ENCODE measurements around the gene STPG1.

Gene STPG1

GRCh38 chr1:24424207-24424606 lies 10.6 kb upstream of the STPG1 start:
- Histone ChIP-seq H4K8ac (ENCODE audit: low read depth, low read length) (no peak overlapping the region), H2BK120ac (ENCODE audit: insufficient read depth, low read length, poor library complexity) (no peak overlapping the region), H3K4ac (ENCODE audit: low read depth, low read length) (no peak overlapping the region), H3K14ac (ENCODE audit: low read length) (no peak overlapping the region), H3K23ac (ENCODE audit: low read length) (peak overlapping the region; percentile 21), H4K12ac (ENCODE audit: low read depth, low read length) (no peak overlapping the region), H3K4me3 (ENCODE audit: low read depth, low read length) (no peak overlapping the region), H4K91ac (ENCODE audit: low read depth, low read length) (no peak overlapping the region), H3K36me3 (ENCODE audit: control insufficient read depth in 1 of 2, insufficient read depth in 2 of 2, low read length in 2 of 2) (peaks cover 0 to 6% of the 10 kb centered on the region in 2 experiments), H3K9ac (ENCODE audit: low read length) (no peak overlapping the region), H2AK5ac (ENCODE audit: low read length) (no peak overlapping the region), H2BK12ac (ENCODE audit: low read length) (no peak overlapping the region), H3K79me1 (ENCODE audit: low read length) (no peaks in the 10 kb centered on the region), H3K27me3 (ENCODE audit: insufficient read depth, low read length) (no peaks in the 10 kb centered on the region), H3K79me2 (ENCODE audit: control insufficient read depth, insufficient read depth, low read length, poor library complexity) (no peaks in the 10 kb centered on the region), H2BK5ac (ENCODE audit: low read depth, low read length, poor library complexity) (no peak overlapping the region), H3K9me3 (ENCODE audit: insufficient read depth, low read depth, low read length) (no peaks in the 10 kb centered on the region), H3K4me2 (ENCODE audit: low read length) (no peak overlapping the region), H3K27ac (ENCODE audit: low read depth, low read length) (no peak overlapping the region), H3K18ac (ENCODE audit: low read length) (no peak overlapping the region), H2AFZ (ENCODE audit: insufficient read depth, low read length, poor library complexity) (no peak overlapping the region), H3K4me1 (ENCODE audit: control insufficient read depth in 1 of 2, insufficient read depth in 2 of 2, low read length in 2 of 2) (peaks cover 0 to 2% of the 10 kb centered on the region in 2 experiments)
- WGBS (ENCODE audit: extremely low coverage, insufficient coverage, insufficient read length): no CpG with 5 or more reads among the region's 5 CpGs
- no peak for DNase-seq

GRCh38 chr1:24421502-24421901 lies 7.9 kb upstream of the STPG1 start:
- no peak overlapping the region for H3K14ac ChIP-seq (ENCODE audit: low read length)
- H3K79me1 ChIP-seq (ENCODE audit: low read length): peaks cover 2% of the 10 kb centered on the region
- no peak overlapping the region for H3K4ac ChIP-seq (ENCODE audit: low read depth, low read length)
- no peak overlapping the region for H3K18ac ChIP-seq (ENCODE audit: low read length)
- H3K79me2 ChIP-seq (ENCODE audit: control insufficient read depth, insufficient read depth, low read length, poor library complexity): no peaks in the 10 kb centered on the region
- H4K8ac ChIP-seq (ENCODE audit: low read depth, low read length): no peak overlapping the region
- no peak overlapping the region for H3K27ac ChIP-seq (ENCODE audit: low read depth, low read length)
- WGBS (ENCODE audit: extremely low coverage, insufficient coverage, insufficient read length): no CpG with 5 or more reads among the region's 2 CpGs
- H2BK12ac ChIP-seq (ENCODE audit: low read length): no peak overlapping the region
- no peak overlapping the region for H2AK5ac ChIP-seq (ENCODE audit: low read length)
- no peak overlapping the region for H3K4me2 ChIP-seq (ENCODE audit: low read length)
- DNase-seq: peak in 1 of 2 donors; percentile 27
- no peak overlapping the region for H2BK120ac ChIP-seq (ENCODE audit: insufficient read depth, low read length, poor library complexity)
- no peaks in the 10 kb centered on the region for H3K27me3 ChIP-seq (ENCODE audit: insufficient read depth, low read length)
- H4K91ac ChIP-seq (ENCODE audit: low read depth, low read length): no peak overlapping the region
- H4K12ac ChIP-seq (ENCODE audit: low read depth, low read length): no peak overlapping the region
- H3K23ac ChIP-seq (ENCODE audit: low read length): no peak overlapping the region
- H3K9ac ChIP-seq (ENCODE audit: low read length): no peak overlapping the region
- H3K36me3 ChIP-seq (ENCODE audit: control insufficient read depth in 1 of 2, insufficient read depth in 2 of 2, low read length in 2 of 2): peaks cover 0 to 6% of the 10 kb centered on the region in 2 experiments
- H3K4me1 ChIP-seq (ENCODE audit: control insufficient read depth in 1 of 2, insufficient read depth in 2 of 2, low read length in 2 of 2): peaks cover 4 to 6% of the 10 kb centered on the region in 2 experiments
- H3K9me3 ChIP-seq (ENCODE audit: insufficient read depth, low read depth, low read length): no peaks in the 10 kb centered on the region
- no peak overlapping the region for H2AFZ ChIP-seq (ENCODE audit: insufficient read depth, low read length, poor library complexity)
- H3K4me3 ChIP-seq (ENCODE audit: low read depth, low read length): no peak overlapping the region
- no peak overlapping the region for H2BK5ac ChIP-seq (ENCODE audit: low read depth, low read length, poor library complexity)

GRCh38 chr1:24420547-24420946 lies 7.0 kb upstream of the STPG1 start:
- H3K4me1 ChIP-seq (ENCODE audit: control insufficient read depth in 1 of 2, insufficient read depth in 2 of 2, low read length in 2 of 2): peaks cover 5 to 12% of the 10 kb centered on the region in 2 experiments
- no peak overlapping the region for H3K27ac ChIP-seq (ENCODE audit: low read depth, low read length)
- H3K4ac ChIP-seq (ENCODE audit: low read depth, low read length): no peak overlapping the region
- no peak overlapping the region for H2BK5ac ChIP-seq (ENCODE audit: low read depth, low read length, poor library complexity)
- no peak overlapping the region for H3K4me2 ChIP-seq (ENCODE audit: low read length)
- no peaks in the 10 kb centered on the region for H3K79me2 ChIP-seq (ENCODE audit: control insufficient read depth, insufficient read depth, low read length, poor library complexity)
- H3K18ac ChIP-seq (ENCODE audit: low read length): no peak overlapping the region
- no peak overlapping the region for H2BK120ac ChIP-seq (ENCODE audit: insufficient read depth, low read length, poor library complexity)
- H3K4me3 ChIP-seq (ENCODE audit: low read depth, low read length): no peak overlapping the region
- peaks cover 0 to 6% of the 10 kb centered on the region in 2 experiments for H3K36me3 ChIP-seq (ENCODE audit: control insufficient read depth in 1 of 2, insufficient read depth in 2 of 2, low read length in 2 of 2)
- no peak overlapping the region for H2AFZ ChIP-seq (ENCODE audit: insufficient read depth, low read length, poor library complexity)
- H4K12ac ChIP-seq (ENCODE audit: low read depth, low read length): no peak overlapping the region
- H3K14ac ChIP-seq (ENCODE audit: low read length): no peak overlapping the region
- no peak overlapping the region for H3K23ac ChIP-seq (ENCODE audit: low read length)
- H3K9ac ChIP-seq (ENCODE audit: low read length): no peak overlapping the region
- no peak overlapping the region for H4K91ac ChIP-seq (ENCODE audit: low read depth, low read length)
- no CpG with 5 or more reads among the region's 4 CpGs for WGBS (ENCODE audit: extremely low coverage, insufficient coverage, insufficient read length)
- H3K27me3 ChIP-seq (ENCODE audit: insufficient read depth, low read length): no peaks in the 10 kb centered on the region
- H4K8ac ChIP-seq (ENCODE audit: low read depth, low read length): no peak overlapping the region
- H3K79me1 ChIP-seq (ENCODE audit: low read length): peaks cover 6% of the 10 kb centered on the region
- no peak overlapping the region for H2AK5ac ChIP-seq (ENCODE audit: low read length)
- no peaks in the 10 kb centered on the region for H3K9me3 ChIP-seq (ENCODE audit: insufficient read depth, low read depth, low read length)
- no peak overlapping the region for H2BK12ac ChIP-seq (ENCODE audit: low read length)
- peak; percentile 24 to 73 for DNase-seq

GRCh38 chr1:24418898-24419628 lies 5.5 kb upstream of the STPG1 start:
- Histone ChIP-seq H3K23ac (ENCODE audit: low read length) (no peak overlapping the region), H3K14ac (ENCODE audit: low read length) (no peak overlapping the region), H2AFZ (ENCODE audit: insufficient read depth, low read length, poor library complexity) (no peak overlapping the region), H3K9me3 (ENCODE audit: insufficient read depth, low read depth, low read length) (no peaks in the 10 kb centered on the region), H4K91ac (ENCODE audit: low read depth, low read length) (no peak overlapping the region), H3K27me3 (ENCODE audit: insufficient read depth, low read length) (no peaks in the 10 kb centered on the region), H3K27ac (ENCODE audit: low read depth, low read length) (no peak overlapping the region), H3K79me1 (ENCODE audit: low read length) (peaks cover 6% of the 10 kb centered on the region), H3K36me3 (ENCODE audit: control insufficient read depth in 1 of 2, insufficient read depth in 2 of 2, low read length in 2 of 2) (peaks cover 0 to 4% of the 10 kb centered on the region in 2 experiments), H2AK5ac (ENCODE audit: low read length) (no peak overlapping the region), H2BK12ac (ENCODE audit: low read length) (no peak overlapping the region), H3K18ac (ENCODE audit: low read length) (no peak overlapping the region), H3K4ac (ENCODE audit: low read depth, low read length) (no peak overlapping the region), H3K4me3 (ENCODE audit: low read depth, low read length) (no peak overlapping the region), H3K4me1 (ENCODE audit: control insufficient read depth in 1 of 2, insufficient read depth in 2 of 2, low read length in 2 of 2) (peaks cover 5 to 12% of the 10 kb centered on the region in 2 experiments), H4K12ac (ENCODE audit: low read depth, low read length) (no peak overlapping the region), H3K4me2 (ENCODE audit: low read length) (no peak overlapping the region), H2BK5ac (ENCODE audit: low read depth, low read length, poor library complexity) (no peak overlapping the region), H2BK120ac (ENCODE audit: insufficient read depth, low read length, poor library complexity) (no peak overlapping the region), H3K9ac (ENCODE audit: low read length) (no peak overlapping the region), H4K8ac (ENCODE audit: low read depth, low read length) (no peak overlapping the region), H3K79me2 (ENCODE audit: control insufficient read depth, insufficient read depth, low read length, poor library complexity) (no peaks in the 10 kb centered on the region)
- no CpG with 5 or more reads among the region's 14 CpGs for whole genome bisulfite sequencing (ENCODE audit: extremely low coverage, insufficient coverage, insufficient read length)
- DNase-seq: no peak
